ENCODE measurements around the gene CCDC86.

DNA sequence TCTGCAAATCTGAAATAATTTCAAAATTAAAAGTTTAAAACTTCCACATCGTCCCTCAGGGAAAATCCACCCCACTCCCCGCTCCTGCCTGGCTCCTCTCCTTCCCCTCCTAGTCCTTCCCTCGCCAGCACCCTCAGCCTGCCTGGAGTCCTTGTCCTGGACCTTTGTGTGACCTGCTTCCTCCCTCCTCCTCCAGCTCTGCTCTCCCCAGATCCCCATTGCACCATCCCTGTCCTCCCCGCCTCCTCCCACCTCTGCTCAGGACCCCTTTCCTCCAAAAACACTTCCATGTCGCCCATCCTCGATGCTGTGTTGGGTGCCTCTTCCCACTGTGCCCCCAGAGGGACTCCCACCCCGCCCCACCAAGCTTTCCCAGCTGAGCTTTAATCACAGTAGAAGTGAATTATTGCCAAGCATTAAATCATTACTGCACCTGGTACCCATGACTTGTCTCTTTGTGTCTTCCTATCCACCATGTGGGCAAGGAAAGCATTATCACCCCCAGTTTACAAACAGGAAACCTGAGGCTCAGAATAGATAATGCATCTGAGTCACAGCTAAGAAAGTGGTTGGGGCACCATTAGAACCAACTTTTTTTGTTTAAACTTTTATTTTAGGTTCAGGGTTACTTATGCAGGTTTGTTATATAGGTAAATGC is 23.1 kb downstream of the CCDC86 start:
- TF ChIP-seq CTCF (IDR thresholded peaks at IDR 0.05) (no peak), POLR2A (IDR thresholded peaks at IDR 0.05) (no peak), POLR2AphosphoS5 (IDR thresholded peaks at IDR 0.05) (no peak), EP300 (IDR thresholded peaks at IDR 0.05) (no peak)
